Measurements from ENCODE around the gene TACC3. TPM values are rescaled to one million over a fixed set of nuclear protein-coding genes. Genes with fewer than 3 reads are reported as not detected.

TACC3 gene
- polyA plus RNA-seq, 4 donors, result 11.9 to 41.4 (median 18.5) TPM

DNA sequence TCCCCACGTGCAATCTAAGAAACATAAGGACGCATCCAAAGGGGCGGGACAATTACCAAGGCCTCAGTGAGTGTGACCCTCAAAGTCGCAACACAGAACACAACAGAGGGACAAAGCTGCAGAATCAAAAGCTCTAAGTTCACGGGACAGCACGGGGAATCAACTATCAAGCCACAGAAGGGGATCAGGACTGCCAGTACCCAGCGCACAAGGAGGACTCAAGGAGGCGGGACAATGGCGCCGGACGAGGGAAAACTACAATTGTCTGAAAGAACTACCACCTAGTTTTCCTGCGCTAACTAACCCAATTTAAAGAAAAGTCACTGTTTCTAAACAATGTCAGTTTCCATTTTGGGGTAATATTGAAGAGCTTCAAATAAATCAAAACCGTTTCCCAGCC, 38.5 kb upstream of the TACC3 start:
- H3K27ac ChIP-seq (ENCODE audit: low read depth in 1 of 3, low read length in 2 of 3), result peak overlapping the region in 1 of 3 donors; percentile 2
- peaks cover 0 to 3% (median 0%) of the 10 kb centered on the region in 3 donors for H3K27me3 ChIP-seq (ENCODE audit: control insufficient read depth in 3 of 3, insufficient read depth in 3 of 3, low read length in 3 of 3)
- H3K36me3 ChIP-seq (ENCODE audit: control insufficient read depth in 3 of 3, insufficient read depth in 2 of 3, low read depth in 1 of 3, low read length in 3 of 3), result peaks cover 0 to 2% (median 0%) of the 10 kb centered on the region in 3 donors
- no peak overlapping the region for H3K4me3 ChIP-seq (ENCODE audit: low read depth in 1 of 3, low read length in 3 of 3)
- no peak for FAIRE-seq
- DNase-seq, result no peak
- 87 to 91% (median 88%) methylated on average over 13 of the region's 13 CpGs for WGBS, 3 donors
- no peaks in the 10 kb centered on the region for H3K9me3 ChIP-seq (ENCODE audit: control insufficient read depth in 2 of 2, insufficient read depth in 1 of 2, low read depth in 1 of 2, low read length in 1 of 2)
- H3K4me1 ChIP-seq (ENCODE audit: control insufficient read depth in 3 of 3, insufficient read depth in 2 of 3, low read depth in 1 of 3, low read length in 2 of 3), result peaks cover 0 to 11% (median 0%) of the 10 kb centered on the region in 3 donors

- FAIRE-seq, result no peak
- H3K4me1 ChIP-seq (ENCODE audit: control insufficient read depth in 3 of 3, insufficient read depth in 2 of 3, low read depth in 1 of 3, low read length in 2 of 3), result peaks cover 0 to 11% (median 0%) of the 10 kb centered on the region in 3 donors
- H3K27ac ChIP-seq (ENCODE audit: low read depth in 1 of 3, low read length in 2 of 3), result peak overlapping the region in 1 of 3 donors; percentile 81
- H3K4me3 ChIP-seq (ENCODE audit: low read depth in 1 of 3, low read length in 3 of 3), result peak overlapping the region; percentile 3 to 70 (median 48)
- peaks cover 0 to 2% (median 0%) of the 10 kb centered on the region in 3 donors for H3K36me3 ChIP-seq (ENCODE audit: control insufficient read depth in 3 of 3, insufficient read depth in 2 of 3, low read depth in 1 of 3, low read length in 3 of 3)
- peaks cover 0 to 3% (median 0%) of the 10 kb centered on the region in 3 donors for H3K27me3 ChIP-seq (ENCODE audit: control insufficient read depth in 3 of 3, insufficient read depth in 3 of 3, low read length in 3 of 3)
- no peak for DNase-seq
- H3K9me3 ChIP-seq (ENCODE audit: control insufficient read depth in 2 of 2, insufficient read depth in 1 of 2, low read depth in 1 of 2, low read length in 1 of 2), result no peaks in the 10 kb centered on the region
- WGBS, 3 donors, result 7 to 11% (median 9%) methylated on average over 13 of the region's 13 CpGs
These were observed 38.0 kb upstream of the TACC3 start for GRCh38 chr4:1683261-1683735.

DNA sequence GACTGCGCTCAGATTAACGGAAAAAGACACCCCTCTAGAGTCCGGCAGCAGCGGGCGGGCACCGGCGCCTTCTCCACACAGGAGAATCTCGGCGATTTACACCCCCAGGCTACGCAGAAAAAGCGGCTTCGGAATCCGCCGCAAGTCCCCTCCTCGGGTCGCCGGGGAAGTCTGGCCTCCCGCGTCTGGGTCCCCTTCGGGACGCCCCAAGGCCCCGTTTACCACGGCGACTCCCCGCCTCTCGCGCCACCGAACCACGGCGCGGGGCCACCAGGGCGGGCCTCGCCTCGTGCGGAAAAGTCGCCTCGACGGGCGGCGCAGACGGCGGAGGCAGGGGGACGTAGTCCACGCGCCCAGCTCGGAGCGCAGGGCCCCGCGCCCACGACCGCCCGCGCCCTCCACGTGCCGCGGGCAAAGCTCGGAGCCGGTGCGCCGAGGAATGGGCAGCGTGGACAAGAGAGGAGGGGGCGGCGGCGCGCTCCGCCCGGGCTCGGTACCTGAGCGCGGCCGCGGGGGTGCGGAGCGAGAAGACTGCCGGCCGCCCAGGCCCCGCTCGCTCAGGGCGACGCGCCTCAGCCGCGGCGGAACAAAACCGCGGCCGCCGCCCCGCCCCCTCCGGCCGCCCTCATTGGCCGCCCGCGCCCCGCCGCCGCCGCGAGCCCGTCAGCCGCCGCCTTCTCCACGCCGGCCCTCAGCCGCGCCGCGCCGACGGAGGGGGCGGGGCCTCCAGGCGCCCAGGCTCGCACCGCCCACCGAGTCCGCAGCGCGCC, 37.4 kb upstream of the TACC3 start, which contains the start of gene FAM53A:
Gene FAM53A, minus strand, starts transcription at position 578 of the 770 bp plus-strand sequence. CDS start 15,572 bp downstream, outside the sequence.
- Histone ChIP-seq H3K27ac (ENCODE audit: low read depth in 1 of 3, low read length in 2 of 3) (peak within 1 kb of the TSS in 2 of 3 donors; percentile 48 to 81), H3K27me3 (ENCODE audit: control insufficient read depth in 3 of 3, insufficient read depth in 3 of 3, low read length in 3 of 3) (peaks cover 0 to 3% (median 0%) of the 10 kb centered on the region in 3 donors), H3K4me3 (ENCODE audit: low read depth in 1 of 3, low read length in 3 of 3) (peak within 1 kb of the TSS; percentile 37 to 70 (median 57)), H3K36me3 (ENCODE audit: control insufficient read depth in 3 of 3, insufficient read depth in 2 of 3, low read depth in 1 of 3, low read length in 3 of 3) (peaks cover 0 to 2% (median 0%) of the 10 kb centered on the region in 3 donors), H3K9me3 (ENCODE audit: control insufficient read depth in 2 of 2, insufficient read depth in 1 of 2, low read depth in 1 of 2, low read length in 1 of 2) (no peaks in the 10 kb centered on the region), H3K4me1 (ENCODE audit: control insufficient read depth in 3 of 3, insufficient read depth in 2 of 3, low read depth in 1 of 3, low read length in 2 of 3) (peaks cover 0 to 11% (median 0%) of the 10 kb centered on the region in 3 donors)
- DNase-seq, result peak; percentile 89 to 94
- 1% methylated on average over 47 to 118 of the region's 118 CpGs for WGBS, 3 donors
- no peak for FAIRE-seq

DNA sequence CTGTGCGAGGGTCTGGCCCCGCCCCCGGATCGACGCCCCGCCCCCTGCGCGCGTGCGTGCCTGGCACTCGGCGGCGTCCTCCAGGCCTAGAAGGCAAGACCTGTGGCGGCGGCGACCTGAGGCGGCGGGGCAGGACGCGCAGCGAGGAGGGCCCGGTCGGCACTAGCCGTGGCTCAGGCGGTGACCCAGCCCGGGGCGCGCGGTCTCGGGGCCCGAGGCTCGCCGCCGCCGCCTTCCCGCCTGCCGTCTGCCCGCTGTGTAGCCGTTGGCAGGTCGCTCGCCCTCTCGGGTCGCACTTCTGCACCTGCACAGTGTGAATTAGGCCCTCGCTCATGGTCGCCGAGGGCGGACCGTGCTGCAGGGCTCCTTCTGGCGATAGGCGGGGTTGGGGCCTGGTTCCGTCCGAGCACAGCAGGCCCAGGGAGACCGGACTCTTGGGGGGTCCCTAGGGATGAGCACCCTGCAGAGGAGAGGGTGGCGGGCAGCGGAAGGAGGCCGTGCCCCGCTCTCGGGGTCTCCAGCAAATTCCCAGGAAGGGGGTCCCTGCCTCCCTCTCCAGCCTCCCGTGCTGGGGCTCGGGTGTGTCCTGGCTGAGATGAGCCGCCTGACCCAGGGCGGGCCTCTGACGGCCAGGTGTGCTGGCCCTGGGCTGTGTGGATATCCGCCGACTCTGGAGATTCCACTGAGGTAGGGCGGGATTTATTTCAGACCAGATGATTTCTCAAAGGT, 36.7 kb upstream of the TACC3 start:
- Histone ChIP-seq H3K36me3 (ENCODE audit: control insufficient read depth in 3 of 3, insufficient read depth in 2 of 3, low read depth in 1 of 3, low read length in 3 of 3) (peaks cover 0 to 2% (median 0%) of the 10 kb centered on the region in 3 donors), H3K27ac (ENCODE audit: low read depth in 1 of 3, low read length in 2 of 3) (peak overlapping the region in 1 of 3 donors; percentile 36), H3K4me1 (ENCODE audit: control insufficient read depth in 3 of 3, insufficient read depth in 2 of 3, low read depth in 1 of 3, low read length in 2 of 3) (peaks cover 0 to 11% (median 0%) of the 10 kb centered on the region in 3 donors), H3K4me3 (ENCODE audit: low read depth in 1 of 3, low read length in 3 of 3) (peak overlapping the region; percentile 37 to 70 (median 57)), H3K9me3 (ENCODE audit: control insufficient read depth in 2 of 2, insufficient read depth in 1 of 2, low read depth in 1 of 2, low read length in 1 of 2) (no peaks in the 10 kb centered on the region), H3K27me3 (ENCODE audit: control insufficient read depth in 3 of 3, insufficient read depth in 3 of 3, low read length in 3 of 3) (peaks cover 0 to 3% (median 0%) of the 10 kb centered on the region in 3 donors)
- 14 to 25% (median 17%) methylated on average over 35 to 66 of the region's 66 CpGs for WGBS, 3 donors
- FAIRE-seq, result no peak
- DNase-seq, result peak; percentile 10 to 21

DNA sequence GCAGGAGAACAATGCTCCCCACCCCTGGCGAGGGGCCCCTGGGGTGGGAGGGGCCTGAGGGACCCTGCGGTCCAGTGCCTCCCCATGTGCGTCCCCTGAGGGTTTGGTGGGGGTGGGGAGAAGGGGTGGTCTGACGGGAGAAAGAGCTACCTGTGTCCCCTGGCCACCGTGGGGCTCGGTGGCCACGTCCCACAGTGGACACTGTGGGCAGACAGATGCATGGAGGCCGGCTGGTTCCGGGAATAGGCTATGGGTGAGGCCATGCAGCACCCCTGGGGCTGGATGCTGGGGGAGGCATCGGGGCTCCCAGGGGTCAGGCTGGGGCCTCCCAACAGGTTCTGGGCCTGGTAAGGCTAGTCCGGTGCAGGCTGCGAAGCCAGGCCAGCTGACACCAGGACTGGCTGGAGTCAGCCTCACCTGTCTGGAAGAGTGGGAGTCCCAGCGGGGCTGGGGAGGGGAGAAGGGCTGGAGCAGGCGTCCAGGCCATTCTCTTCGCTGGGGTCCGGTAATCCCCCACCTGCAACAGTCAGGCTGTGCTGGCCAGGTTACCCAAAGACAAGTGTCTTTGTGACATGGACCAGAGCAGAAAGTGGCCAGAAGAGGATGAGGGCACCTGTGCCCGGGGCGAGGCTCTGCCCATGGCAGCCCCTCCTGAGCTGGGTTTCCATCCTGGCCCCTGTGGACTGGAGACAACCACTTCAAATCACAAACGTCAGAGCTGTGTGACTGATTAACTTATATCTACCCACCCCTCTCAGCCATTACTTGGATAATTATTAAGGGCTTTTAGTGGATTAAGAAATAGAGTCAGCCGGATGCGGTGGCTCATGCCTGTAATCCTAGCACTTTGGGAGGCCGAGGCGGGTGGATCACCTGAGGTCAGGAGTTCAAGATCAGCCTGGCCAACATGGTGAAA, 35.8 kb upstream of the TACC3 start:
- H3K4me3 ChIP-seq (ENCODE audit: low read depth in 1 of 3, low read length in 3 of 3), result peak overlapping the region in 2 of 3 donors; percentile 37 to 70
- peak in 1 of 2 donors; percentile 28 for DNase-seq
- peaks cover 0 to 11% (median 0%) of the 10 kb centered on the region in 3 donors for H3K4me1 ChIP-seq (ENCODE audit: control insufficient read depth in 3 of 3, insufficient read depth in 2 of 3, low read depth in 1 of 3, low read length in 2 of 3)
- H3K36me3 ChIP-seq (ENCODE audit: control insufficient read depth in 3 of 3, insufficient read depth in 2 of 3, low read depth in 1 of 3, low read length in 3 of 3), result peaks cover 0 to 7% (median under 1%) of the 10 kb centered on the region in 3 donors
- no peak overlapping the region for H3K27ac ChIP-seq (ENCODE audit: low read depth in 1 of 3, low read length in 2 of 3)
- no peak for FAIRE-seq
- peaks cover 0 to 3% (median 0%) of the 10 kb centered on the region in 3 donors for H3K27me3 ChIP-seq (ENCODE audit: control insufficient read depth in 3 of 3, insufficient read depth in 3 of 3, low read length in 3 of 3)
- WGBS, 3 donors, result 52 to 76% (median 59%) methylated on average over 23 of the region's 23 CpGs
- no peaks in the 10 kb centered on the region for H3K9me3 ChIP-seq (ENCODE audit: control insufficient read depth in 2 of 2, insufficient read depth in 1 of 2, low read depth in 1 of 2, low read length in 1 of 2)

DNA sequence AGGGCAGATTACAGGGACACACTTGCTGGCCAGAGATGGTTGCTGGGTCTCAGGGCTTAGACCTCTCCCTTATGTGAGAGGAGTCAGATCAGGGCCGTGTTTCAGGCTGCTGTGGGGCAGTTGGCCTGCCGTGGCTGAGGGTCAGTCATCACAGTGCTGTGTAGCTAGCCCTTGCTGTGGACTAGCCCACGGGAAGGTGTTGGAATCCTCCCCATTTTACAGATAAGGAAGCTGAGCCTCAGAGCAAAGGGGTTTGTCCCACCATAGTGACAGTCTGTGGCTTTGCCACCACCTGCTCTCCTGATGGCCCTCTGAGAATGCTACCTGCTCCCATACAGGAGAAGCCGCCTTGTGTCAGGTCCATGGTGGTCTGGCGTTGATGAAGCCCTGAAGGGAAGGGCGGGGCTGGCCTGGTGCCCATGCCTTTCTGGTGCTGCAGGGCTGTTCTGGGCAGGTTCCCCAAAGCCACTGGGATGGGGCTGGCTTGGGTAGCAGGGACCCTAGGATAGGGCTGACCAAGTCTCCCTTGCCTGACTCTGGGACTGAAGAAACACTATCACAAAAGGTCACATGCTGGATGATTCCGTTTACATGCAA, 34.8 kb upstream of the TACC3 start:
- H3K27me3 ChIP-seq (ENCODE audit: control insufficient read depth in 3 of 3, insufficient read depth in 3 of 3, low read length in 3 of 3), result peaks cover 0 to 3% (median 0%) of the 10 kb centered on the region in 3 donors
- FAIRE-seq, result no peak
- DNase-seq, result no peak
- H3K4me1 ChIP-seq (ENCODE audit: control insufficient read depth in 3 of 3, insufficient read depth in 2 of 3, low read depth in 1 of 3, low read length in 2 of 3), result peaks cover 0 to 11% (median 0%) of the 10 kb centered on the region in 3 donors
- no peak overlapping the region for H3K4me3 ChIP-seq (ENCODE audit: low read depth in 1 of 3, low read length in 3 of 3)
- H3K27ac ChIP-seq (ENCODE audit: low read depth in 1 of 3, low read length in 2 of 3), result no peak overlapping the region
- H3K36me3 ChIP-seq (ENCODE audit: control insufficient read depth in 3 of 3, insufficient read depth in 2 of 3, low read depth in 1 of 3, low read length in 3 of 3), result peaks cover 2 to 17% (median 6%) of the 10 kb centered on the region in 3 donors
- H3K9me3 ChIP-seq (ENCODE audit: control insufficient read depth in 2 of 2, insufficient read depth in 1 of 2, low read depth in 1 of 2, low read length in 1 of 2), result no peaks in the 10 kb centered on the region
- WGBS, 3 donors, result 48 to 57% (median 53%) methylated on average over 7 of the region's 7 CpGs

GRCh38 chr4:1690698-1691097, 30.6 kb upstream of the TACC3 start:
- no peak for FAIRE-seq
- H3K36me3 ChIP-seq (ENCODE audit: control insufficient read depth in 3 of 3, insufficient read depth in 2 of 3, low read depth in 1 of 3, low read length in 3 of 3), result peaks cover 2 to 51% (median 15%) of the 10 kb centered on the region in 3 donors

More at GRCh38 chr4:1690698-1691097, 30.6 kb upstream of the TACC3 start:
- H3K27me3 ChIP-seq (ENCODE audit: control insufficient read depth in 3 of 3, insufficient read depth in 3 of 3, low read length in 3 of 3), result no peaks in the 10 kb centered on the region
- H3K9me3 ChIP-seq (ENCODE audit: control insufficient read depth in 2 of 2, insufficient read depth in 1 of 2, low read depth in 1 of 2, low read length in 1 of 2), result no peaks in the 10 kb centered on the region
- 96 to 98% (median 97%) methylated on average over 3 of the region's 3 CpGs for WGBS, 3 donors
- no peak overlapping the region for H3K27ac ChIP-seq (ENCODE audit: low read depth in 1 of 3, low read length in 2 of 3)
- no peak for DNase-seq
- H3K4me1 ChIP-seq (ENCODE audit: control insufficient read depth in 3 of 3, insufficient read depth in 2 of 3, low read depth in 1 of 3, low read length in 2 of 3), result no peaks in the 10 kb centered on the region
- H3K4me3 ChIP-seq (ENCODE audit: low read depth in 1 of 3, low read length in 3 of 3), result no peak overlapping the region
